Endothelial cell (in vitro differentiated cells): ENCODE data around the gene INTU. TPM values are rescaled to one million over a fixed set of nuclear protein-coding genes. Genes with fewer than 3 reads are reported as not detected.

ENCODE experiments used
- DNase-seq: peaks from one replicate; pipeline ENCODE4 v3.0.0; 2021; ENCODE audit warnings: low spot score
- H3K27ac Mint-ChIP-seq: one replicate; pipeline ENCODE4 v1.8.0; 2021; ENCODE audit warnings: mixed read lengths, inconsistent platforms; ENCODE audit not compliant: unreplicated experiment
- H3K27me3 Mint-ChIP-seq: one replicate; pipeline ENCODE4 v1.8.0; 2021; ENCODE audit warnings: mild to moderate bottlenecking, moderate library complexity, mixed read lengths, inconsistent platforms; ENCODE audit not compliant: unreplicated experiment
- H3K36me3 Mint-ChIP-seq: one replicate; pipeline ENCODE4 v1.8.0; 2021; ENCODE audit warnings: mild to moderate bottlenecking, low read depth, mixed read lengths, inconsistent platforms; ENCODE audit not compliant: unreplicated experiment
- H3K4me1 Mint-ChIP-seq: one replicate; pipeline ENCODE4 v1.8.0; 2021; ENCODE audit warnings: mild to moderate bottlenecking, mixed read lengths, inconsistent platforms; ENCODE audit not compliant: unreplicated experiment
- H3K4me3 Mint-ChIP-seq: one replicate; pipeline ENCODE4 v1.8.0; 2021; ENCODE audit warnings: mild to moderate bottlenecking, mixed read lengths, inconsistent platforms; ENCODE audit not compliant: unreplicated experiment
- H3K9me3 Mint-ChIP-seq: one replicate; pipeline ENCODE4 v1.8.0; 2021; ENCODE audit warnings: mixed read lengths, inconsistent platforms; ENCODE audit not compliant: unreplicated experiment
- total RNA-seq: library from RNA; stranded (reverse); fragmentation: NEBNext Ultra II Directional; extraction: Animal tissue kit (Norgen Biotek cat#: 25700); gene quantifications from one replicate; pipeline ENCODE4 v1.2.1, GENCODE V29; 2021; ENCODE audit not compliant: unreplicated experiment
- TF ChIP-seq, protein P1 (sequence below): fragments of 200-600 bp; sonication (generic); IDR thresholded peaks from one replicate; pipeline ENCODE4 v1.5.0; 2021; ENCODE audit warnings: antibody characterized with exemption; ENCODE audit not compliant: unreplicated experiment

INTU gene
- total RNA-seq, 1 donor from 2014 or later: 6.4 TPM

- Mint-ChIP-seq H3K4me1 (peaks cover 4% of the 10 kb centered on the region), H3K9me3 (no peaks in the 10 kb centered on the region), H3K27ac (no peak overlapping the region), H3K4me3 (no peak overlapping the region), H3K36me3 (peaks cover 4% of the 10 kb centered on the region), H3K27me3 (peaks cover 7% of the 10 kb centered on the region)
- TF ChIP-seq, protein P1, sequence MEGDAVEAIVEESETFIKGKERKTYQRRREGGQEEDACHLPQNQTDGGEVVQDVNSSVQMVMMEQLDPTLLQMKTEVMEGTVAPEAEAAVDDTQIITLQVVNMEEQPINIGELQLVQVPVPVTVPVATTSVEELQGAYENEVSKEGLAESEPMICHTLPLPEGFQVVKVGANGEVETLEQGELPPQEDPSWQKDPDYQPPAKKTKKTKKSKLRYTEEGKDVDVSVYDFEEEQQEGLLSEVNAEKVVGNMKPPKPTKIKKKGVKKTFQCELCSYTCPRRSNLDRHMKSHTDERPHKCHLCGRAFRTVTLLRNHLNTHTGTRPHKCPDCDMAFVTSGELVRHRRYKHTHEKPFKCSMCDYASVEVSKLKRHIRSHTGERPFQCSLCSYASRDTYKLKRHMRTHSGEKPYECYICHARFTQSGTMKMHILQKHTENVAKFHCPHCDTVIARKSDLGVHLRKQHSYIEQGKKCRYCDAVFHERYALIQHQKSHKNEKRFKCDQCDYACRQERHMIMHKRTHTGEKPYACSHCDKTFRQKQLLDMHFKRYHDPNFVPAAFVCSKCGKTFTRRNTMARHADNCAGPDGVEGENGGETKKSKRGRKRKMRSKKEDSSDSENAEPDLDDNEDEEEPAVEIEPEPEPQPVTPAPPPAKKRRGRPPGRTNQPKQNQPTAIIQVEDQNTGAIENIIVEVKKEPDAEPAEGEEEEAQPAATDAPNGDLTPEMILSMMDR: no peak
- no peak for DNase-seq
Observed at GRCh38 chr4:127624173-127624572, 8.6 kb upstream of the INTU start.

DNA sequence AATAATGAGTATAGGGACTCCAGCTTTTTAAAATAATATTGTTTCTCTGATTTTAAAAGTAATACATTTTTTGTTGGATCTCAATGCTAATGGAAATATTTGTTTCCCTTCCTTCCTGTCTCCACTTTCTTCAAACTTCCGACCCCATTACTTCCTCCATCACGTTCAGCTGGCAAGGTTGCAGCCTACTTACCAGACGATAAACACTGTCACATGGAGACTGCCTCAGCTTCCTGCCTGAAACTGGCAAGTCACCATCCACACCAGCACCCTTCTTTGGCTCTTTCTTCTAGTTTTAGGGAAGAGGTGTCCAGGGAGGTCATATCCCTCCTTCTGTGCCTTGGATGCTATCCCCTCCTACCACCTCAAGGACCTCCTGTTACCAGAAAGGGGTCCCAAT is 3.4 kb upstream of the INTU start:
- H3K27ac Mint-ChIP-seq: no peak overlapping the region
- no peak overlapping the region for H3K4me3 Mint-ChIP-seq
- TF ChIP-seq, protein P1: no peak
- no peaks in the 10 kb centered on the region for H3K36me3 Mint-ChIP-seq
- DNase-seq: no peak
- H3K9me3 Mint-ChIP-seq: no peaks in the 10 kb centered on the region
- H3K4me1 Mint-ChIP-seq: peaks cover 12% of the 10 kb centered on the region
- peaks cover 3% of the 10 kb centered on the region for H3K27me3 Mint-ChIP-seq

DNA sequence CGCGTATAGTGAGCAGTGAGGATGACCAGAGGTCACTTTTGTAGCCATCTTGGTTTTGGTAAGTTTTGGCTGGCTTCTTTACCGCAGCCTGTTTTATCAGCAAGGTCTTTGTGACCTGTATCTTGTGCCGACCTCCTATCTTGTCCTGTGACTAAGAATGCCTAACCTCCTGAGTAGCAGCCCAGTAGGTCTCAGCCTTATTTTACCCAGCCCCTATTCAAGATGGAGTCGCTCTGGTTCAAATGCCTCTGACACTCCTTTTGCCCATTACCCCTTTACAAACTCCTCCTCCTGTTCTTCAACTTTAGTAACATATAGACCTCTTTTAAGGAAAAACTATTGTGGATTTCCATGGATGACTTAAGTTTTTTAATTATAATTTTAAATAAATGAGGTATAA is 2.6 kb upstream of the INTU start:
- Mint-ChIP-seq H3K36me3 (no peaks in the 10 kb centered on the region), H3K4me1 (peaks cover 12% of the 10 kb centered on the region), H3K9me3 (no peaks in the 10 kb centered on the region), H3K27me3 (peaks cover 3% of the 10 kb centered on the region), H3K27ac (no peak overlapping the region), H3K4me3 (no peak overlapping the region)
- TF ChIP-seq, protein P1: no peak
- no peak for DNase-seq

DNA sequence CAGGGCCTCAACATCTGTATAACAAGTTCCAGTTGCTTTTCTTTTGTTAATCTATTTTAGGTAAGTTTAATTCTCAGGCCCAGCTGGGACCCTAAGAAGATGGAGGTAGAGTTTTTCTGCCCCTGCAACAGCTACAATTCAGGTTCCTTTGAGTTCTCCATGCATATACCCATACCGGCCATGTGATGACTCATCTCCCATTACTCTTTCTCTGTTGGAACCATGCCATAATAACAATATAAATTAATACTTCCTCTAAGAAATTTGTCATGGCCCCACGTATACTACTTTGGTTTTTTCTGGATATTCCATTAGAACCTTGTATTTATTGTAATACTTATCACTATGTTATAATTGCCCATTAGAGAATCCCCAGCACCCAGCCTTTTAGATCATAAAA is 1.3 kb upstream of the INTU start:
- no peaks in the 10 kb centered on the region for H3K9me3 Mint-ChIP-seq
- TF ChIP-seq, protein P1: no peak
- DNase-seq: no peak
- no peak overlapping the region for H3K4me3 Mint-ChIP-seq
- H3K36me3 Mint-ChIP-seq: no peaks in the 10 kb centered on the region
- peaks cover 12% of the 10 kb centered on the region for H3K4me1 Mint-ChIP-seq
- H3K27me3 Mint-ChIP-seq: peaks cover 3% of the 10 kb centered on the region
- no peak overlapping the region for H3K27ac Mint-ChIP-seq

DNA sequence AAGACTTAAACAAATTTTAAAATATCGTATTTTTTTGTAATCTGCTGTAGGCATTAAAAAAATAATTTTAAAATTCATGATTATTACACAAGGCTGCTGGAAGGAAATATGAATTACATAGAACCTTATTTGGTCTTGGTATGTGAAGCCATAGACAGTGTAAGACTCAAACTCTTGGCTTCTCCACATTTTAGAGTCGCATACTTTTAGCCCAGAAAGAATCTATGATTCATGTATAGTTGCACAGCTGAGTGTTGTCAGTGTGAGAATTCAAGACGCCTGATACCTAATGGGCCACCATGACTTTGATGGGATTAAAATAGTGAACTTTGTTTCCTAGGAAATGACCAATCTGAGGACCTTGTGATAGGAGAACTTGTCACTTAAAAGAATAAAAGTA is 1.4 kb downstream of the INTU start:
- H3K9me3 Mint-ChIP-seq: no peaks in the 10 kb centered on the region
- DNase-seq: no peak
- no peak overlapping the region for H3K4me3 Mint-ChIP-seq
- TF ChIP-seq, protein P1: no peak
- no peak overlapping the region for H3K27ac Mint-ChIP-seq
- peaks cover 3% of the 10 kb centered on the region for H3K27me3 Mint-ChIP-seq
- H3K36me3 Mint-ChIP-seq: no peaks in the 10 kb centered on the region
- H3K4me1 Mint-ChIP-seq: peaks cover 12% of the 10 kb centered on the region
